Memory B cell (primary cell): ENCODE data around the gene MEF2C.

Experiments used
- ATAC-seq: fragments of 150-1000 bp; cut with Tn5 transposase; 2 replicates; pipeline ENCODE4 v1.10.0; 2021; ENCODE audit warnings: low read depth, mild to moderate bottlenecking, moderate library complexity
- DNase-seq, 2 donors: peaks; one replicate each; pipeline ENCODE4 v3.0.0; 2022; ENCODE audit warnings: low spot score in 2 of 2
- H3K27ac Mint-ChIP-seq: one replicate; pipeline ENCODE4 v1.8.0; 2022; ENCODE audit warnings: mild to moderate bottlenecking, moderate library complexity, mixed read lengths
- H3K27me3 Mint-ChIP-seq: one replicate; pipeline ENCODE4 v1.8.0; 2022; ENCODE audit warnings: mixed read lengths
- H3K36me3 Mint-ChIP-seq: one replicate; pipeline ENCODE4 v1.8.0; 2022; ENCODE audit warnings: mild to moderate bottlenecking, mixed read lengths
- H3K4me1 Mint-ChIP-seq: one replicate; pipeline ENCODE4 v1.8.0; 2022; ENCODE audit warnings: mixed read lengths
- H3K4me3 Mint-ChIP-seq: one replicate; pipeline ENCODE4 v1.8.0; 2022; ENCODE audit warnings: mild to moderate bottlenecking, moderate library complexity, mixed read lengths
- H3K9me3 Mint-ChIP-seq: one replicate; pipeline ENCODE4 v1.8.0; 2022; ENCODE audit warnings: mixed read lengths

The MEF2C gene

GRCh38 chr5:88882276-88883038 lies 527 bp downstream of the MEF2C start:
- Mint-ChIP-seq H3K27ac (peak overlapping the region; percentile 97), H3K4me3 (peak overlapping the region; percentile 96), H3K4me1 (peaks cover 14% of the 10 kb centered on the region), H3K27me3 (no peaks in the 10 kb centered on the region), H3K36me3 (peaks cover 2% of the 10 kb centered on the region), H3K9me3 (no peaks in the 10 kb centered on the region)
- ATAC-seq (peak; percentile 13), DNase-seq (no peak)

- H3K27me3 Mint-ChIP-seq = no peaks in the 10 kb centered on the region
- ATAC-seq = peak; percentile 28
- H3K4me3 Mint-ChIP-seq = peak overlapping the region; percentile 96
- H3K36me3 Mint-ChIP-seq = peaks cover 2% of the 10 kb centered on the region
- peak in 1 of 2 donors; percentile 31 for DNase-seq
- H3K9me3 Mint-ChIP-seq = no peaks in the 10 kb centered on the region
- H3K27ac Mint-ChIP-seq = peak overlapping the region; percentile 97
- H3K4me1 Mint-ChIP-seq = peaks cover 17% of the 10 kb centered on the region
Observed at GRCh38 chr5:88881571-88881971, 1.4 kb downstream of the MEF2C start.

GRCh38 chr5:88880201-88880600 lies 2.8 kb downstream of the MEF2C start:
- Mint-ChIP-seq H3K4me3 (peak overlapping the region; percentile 88), H3K4me1 (peaks cover 20% of the 10 kb centered on the region), H3K9me3 (no peaks in the 10 kb centered on the region), H3K36me3 (peaks cover 2% of the 10 kb centered on the region), H3K27me3 (no peaks in the 10 kb centered on the region), H3K27ac (peak overlapping the region; percentile 87)
- ATAC-seq (no peak), DNase-seq (no peak)

GRCh38 chr5:88879724-88880123 lies 3.3 kb downstream of the MEF2C start:
- ATAC-seq (no peak), DNase-seq (no peak)
- Mint-ChIP-seq H3K4me1 (peaks cover 22% of the 10 kb centered on the region), H3K36me3 (peaks cover 2% of the 10 kb centered on the region), H3K4me3 (peak overlapping the region; percentile 88), H3K27me3 (no peaks in the 10 kb centered on the region), H3K27ac (peak overlapping the region; percentile 87), H3K9me3 (no peaks in the 10 kb centered on the region)

GRCh38 chr5:88878976-88879375 lies 4.0 kb downstream of the MEF2C start:
- Mint-ChIP-seq H3K27ac (no peak overlapping the region), H3K36me3 (peaks cover 2% of the 10 kb centered on the region), H3K4me1 (peaks cover 20% of the 10 kb centered on the region), H3K4me3 (peak overlapping the region; percentile 66), H3K27me3 (no peaks in the 10 kb centered on the region), H3K9me3 (no peaks in the 10 kb centered on the region)
- DNase-seq = no peak
- no peak for ATAC-seq

GRCh38 chr5:88877826-88878225 lies 5.2 kb downstream of the MEF2C start:
- Mint-ChIP-seq H3K9me3 (no peaks in the 10 kb centered on the region), H3K36me3 (peaks cover 7% of the 10 kb centered on the region), H3K4me1 (peaks cover 27% of the 10 kb centered on the region), H3K27ac (peak overlapping the region; percentile 81), H3K4me3 (peak overlapping the region; percentile 74), H3K27me3 (no peaks in the 10 kb centered on the region)
- no peak for DNase-seq
- no peak for ATAC-seq

- no peaks in the 10 kb centered on the region for H3K9me3 Mint-ChIP-seq
- DNase-seq (no peak), ATAC-seq (no peak)
- peaks cover 6% of the 10 kb centered on the region for H3K36me3 Mint-ChIP-seq
- peaks cover 28% of the 10 kb centered on the region for H3K4me1 Mint-ChIP-seq
- peak overlapping the region; percentile 60 for H3K27ac Mint-ChIP-seq
- no peaks in the 10 kb centered on the region for H3K27me3 Mint-ChIP-seq
- peak overlapping the region; percentile 44 for H3K4me3 Mint-ChIP-seq
Observed at GRCh38 chr5:88876714-88877113, 6.3 kb downstream of the MEF2C start.

GRCh38 chr5:88875341-88876234 lies 7.4 kb downstream of the MEF2C start:
- Mint-ChIP-seq H3K4me3 (peak overlapping the region; percentile 60), H3K9me3 (no peaks in the 10 kb centered on the region), H3K27me3 (no peaks in the 10 kb centered on the region), H3K36me3 (peaks cover 10% of the 10 kb centered on the region), H3K27ac (peak overlapping the region; percentile 64), H3K4me1 (peaks cover 32% of the 10 kb centered on the region)
- ATAC-seq (peak; percentile 75), DNase-seq (no peak)

GRCh38 chr5:88873447-88873846 lies 9.5 kb downstream of the MEF2C start:
- H3K36me3 Mint-ChIP-seq = peaks cover 14% of the 10 kb centered on the region
- peak overlapping the region; percentile 88 for H3K27ac Mint-ChIP-seq
- H3K4me1 Mint-ChIP-seq = peaks cover 31% of the 10 kb centered on the region
- H3K27me3 Mint-ChIP-seq = no peaks in the 10 kb centered on the region
- DNase-seq (no peak), ATAC-seq (peak; percentile 45)
- peak overlapping the region; percentile 72 for H3K4me3 Mint-ChIP-seq
- no peaks in the 10 kb centered on the region for H3K9me3 Mint-ChIP-seq

- H3K4me3 Mint-ChIP-seq = peak overlapping the region; percentile 72
- peaks cover 32% of the 10 kb centered on the region for H3K4me1 Mint-ChIP-seq
- peaks cover 14% of the 10 kb centered on the region for H3K36me3 Mint-ChIP-seq
- H3K9me3 Mint-ChIP-seq = no peaks in the 10 kb centered on the region
- H3K27ac Mint-ChIP-seq = peak overlapping the region; percentile 88
- DNase-seq (no peak), ATAC-seq (peak; percentile 23)
- no peaks in the 10 kb centered on the region for H3K27me3 Mint-ChIP-seq
Observed at GRCh38 chr5:88872971-88873370, 10.0 kb downstream of the MEF2C start.

GRCh38 chr5:88870285-88870684 lies 12.7 kb downstream of the MEF2C start:
- DNase-seq (no peak), ATAC-seq (no peak)
- H3K4me3 Mint-ChIP-seq = no peak overlapping the region
- no peaks in the 10 kb centered on the region for H3K27me3 Mint-ChIP-seq
- peaks cover 14% of the 10 kb centered on the region for H3K36me3 Mint-ChIP-seq
- no peak overlapping the region for H3K27ac Mint-ChIP-seq
- no peaks in the 10 kb centered on the region for H3K9me3 Mint-ChIP-seq
- H3K4me1 Mint-ChIP-seq = peaks cover 21% of the 10 kb centered on the region

GRCh38 chr5:88868468-88869068 lies 14.4 kb downstream of the MEF2C start:
- Mint-ChIP-seq H3K4me3 (no peak overlapping the region), H3K27ac (peak overlapping the region; percentile 45), H3K36me3 (peaks cover 14% of the 10 kb centered on the region), H3K9me3 (no peaks in the 10 kb centered on the region), H3K4me1 (peaks cover 19% of the 10 kb centered on the region), H3K27me3 (no peaks in the 10 kb centered on the region)
- no peak for DNase-seq
- no peak for ATAC-seq

- DNase-seq = no peak
- H3K36me3 Mint-ChIP-seq = peaks cover 10% of the 10 kb centered on the region
- H3K27me3 Mint-ChIP-seq = no peaks in the 10 kb centered on the region
- H3K9me3 Mint-ChIP-seq = no peaks in the 10 kb centered on the region
- no peak overlapping the region for H3K27ac Mint-ChIP-seq
- peaks cover 13% of the 10 kb centered on the region for H3K4me1 Mint-ChIP-seq
- no peak for ATAC-seq
- no peak overlapping the region for H3K4me3 Mint-ChIP-seq
Observed at GRCh38 chr5:88867638-88868037, 15.3 kb downstream of the MEF2C start.

GRCh38 chr5:88863523-88863922 lies 19.5 kb downstream of the MEF2C start:
- DNase-seq (no peak), ATAC-seq (no peak)
- H3K4me1 Mint-ChIP-seq = peaks cover 5% of the 10 kb centered on the region
- no peaks in the 10 kb centered on the region for H3K9me3 Mint-ChIP-seq
- H3K4me3 Mint-ChIP-seq = no peak overlapping the region
- H3K27ac Mint-ChIP-seq = no peak overlapping the region
- H3K36me3 Mint-ChIP-seq = peaks cover 9% of the 10 kb centered on the region
- H3K27me3 Mint-ChIP-seq = no peaks in the 10 kb centered on the region
